HEK293 (cell line): ENCODE results near the gene HAND2.

Experiments
- OSR2 ChIP-seq: fragments of 450-650 bp; formaldehyde crosslinking; IDR thresholded peaks from 2 replicates; pipeline ENCODE4 v1.5.1; 2016; ENCODE audit warnings: missing biosample characterization, missing genetic modification characterization
- TCF7L2 ChIP-seq: IDR thresholded peaks from 2 replicates; pipeline ENCODE4 v1.6.1; 2011; ENCODE audit warnings: low read depth, mild to moderate bottlenecking, inconsistent platforms, low read length, moderate library complexity, borderline replicate concordance
- ZFP69B ChIP-seq: fragments of 450-650 bp; formaldehyde crosslinking; IDR thresholded peaks from 2 replicates; pipeline ENCODE4 v1.5.1; 2016; ENCODE audit warnings: missing biosample characterization, missing genetic modification characterization
- ZNF747 ChIP-seq: fragments of 450-650 bp; formaldehyde crosslinking; IDR thresholded peaks from 2 replicates; pipeline ENCODE4 v1.5.1; 2016; ENCODE audit warnings: missing biosample characterization, missing genetic modification characterization
- TF ChIP-seq, protein P1 (sequence below): fragments of 450-650 bp; formaldehyde crosslinking; IDR thresholded peaks from 2 replicates; pipeline ENCODE4 v1.5.1; 2016; ENCODE audit warnings: missing biosample characterization, missing genetic modification characterization
- TF ChIP-seq, protein P2 (sequence below): fragments of 450-650 bp; formaldehyde crosslinking; IDR thresholded peaks from 2 replicates; pipeline ENCODE4 v1.5.1; 2016; ENCODE audit warnings: missing biosample characterization, missing genetic modification characterization
- TF ChIP-seq, protein P3 (sequence below): fragments of 450-650 bp; formaldehyde crosslinking; optimal IDR thresholded peaks from 2 replicates; pipeline ENCODE3; 2016; ENCODE audit warnings: missing biosample characterization, mild to moderate bottlenecking, missing genetic modification characterization
- TF ChIP-seq, protein P4 (sequence below): fragments of 450-650 bp; formaldehyde crosslinking; IDR thresholded peaks from 2 replicates; pipeline ENCODE4 v1.5.1; 2016; ENCODE audit warnings: missing biosample characterization, missing genetic modification characterization
- TF ChIP-seq, protein P5 (sequence below): fragments of 450-650 bp; formaldehyde crosslinking; IDR thresholded peaks from 2 replicates; pipeline ENCODE4 v1.5.1; 2016; ENCODE audit warnings: missing biosample characterization, missing genetic modification characterization
- TF ChIP-seq, protein P6 (sequence below): fragments of 450-650 bp; formaldehyde crosslinking; IDR thresholded peaks from 2 replicates; pipeline ENCODE4 v1.5.1; 2016; ENCODE audit warnings: missing biosample characterization, missing genetic modification characterization

DNA sequence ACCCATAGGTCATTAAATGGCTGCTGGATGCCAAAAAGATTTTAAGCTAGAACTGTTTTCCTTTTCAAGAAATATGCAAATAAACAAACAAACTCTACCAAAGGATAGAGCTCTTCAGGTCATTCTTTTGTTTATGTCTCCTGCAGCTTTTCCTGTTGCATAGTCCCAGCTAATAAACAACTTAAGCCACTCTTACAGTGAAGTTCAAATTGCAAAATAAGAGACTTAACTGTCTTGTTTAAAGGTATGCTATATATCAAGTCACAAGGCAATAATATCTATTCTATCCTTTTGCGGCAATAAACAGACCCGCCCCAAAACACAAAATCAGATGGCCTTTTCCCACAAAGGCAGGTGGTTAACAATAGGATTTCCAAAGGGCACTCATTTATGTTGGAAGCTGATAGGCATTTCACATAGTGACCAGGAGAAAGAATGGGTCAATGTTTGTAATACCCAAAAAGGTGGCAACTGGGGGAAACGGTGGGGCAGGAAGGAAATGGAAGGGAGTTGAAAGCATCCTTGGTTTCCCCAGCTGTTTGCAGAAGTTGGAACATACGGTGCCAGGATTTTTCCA lies 15.3 kb downstream of the HAND2 start:
- no peak for TF ChIP-seq TCF7L2
- TF ChIP-seq, protein P1, sequence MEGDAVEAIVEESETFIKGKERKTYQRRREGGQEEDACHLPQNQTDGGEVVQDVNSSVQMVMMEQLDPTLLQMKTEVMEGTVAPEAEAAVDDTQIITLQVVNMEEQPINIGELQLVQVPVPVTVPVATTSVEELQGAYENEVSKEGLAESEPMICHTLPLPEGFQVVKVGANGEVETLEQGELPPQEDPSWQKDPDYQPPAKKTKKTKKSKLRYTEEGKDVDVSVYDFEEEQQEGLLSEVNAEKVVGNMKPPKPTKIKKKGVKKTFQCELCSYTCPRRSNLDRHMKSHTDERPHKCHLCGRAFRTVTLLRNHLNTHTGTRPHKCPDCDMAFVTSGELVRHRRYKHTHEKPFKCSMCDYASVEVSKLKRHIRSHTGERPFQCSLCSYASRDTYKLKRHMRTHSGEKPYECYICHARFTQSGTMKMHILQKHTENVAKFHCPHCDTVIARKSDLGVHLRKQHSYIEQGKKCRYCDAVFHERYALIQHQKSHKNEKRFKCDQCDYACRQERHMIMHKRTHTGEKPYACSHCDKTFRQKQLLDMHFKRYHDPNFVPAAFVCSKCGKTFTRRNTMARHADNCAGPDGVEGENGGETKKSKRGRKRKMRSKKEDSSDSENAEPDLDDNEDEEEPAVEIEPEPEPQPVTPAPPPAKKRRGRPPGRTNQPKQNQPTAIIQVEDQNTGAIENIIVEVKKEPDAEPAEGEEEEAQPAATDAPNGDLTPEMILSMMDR (tag by site-specific recombination) = no peak
- TF ChIP-seq, protein P2, sequence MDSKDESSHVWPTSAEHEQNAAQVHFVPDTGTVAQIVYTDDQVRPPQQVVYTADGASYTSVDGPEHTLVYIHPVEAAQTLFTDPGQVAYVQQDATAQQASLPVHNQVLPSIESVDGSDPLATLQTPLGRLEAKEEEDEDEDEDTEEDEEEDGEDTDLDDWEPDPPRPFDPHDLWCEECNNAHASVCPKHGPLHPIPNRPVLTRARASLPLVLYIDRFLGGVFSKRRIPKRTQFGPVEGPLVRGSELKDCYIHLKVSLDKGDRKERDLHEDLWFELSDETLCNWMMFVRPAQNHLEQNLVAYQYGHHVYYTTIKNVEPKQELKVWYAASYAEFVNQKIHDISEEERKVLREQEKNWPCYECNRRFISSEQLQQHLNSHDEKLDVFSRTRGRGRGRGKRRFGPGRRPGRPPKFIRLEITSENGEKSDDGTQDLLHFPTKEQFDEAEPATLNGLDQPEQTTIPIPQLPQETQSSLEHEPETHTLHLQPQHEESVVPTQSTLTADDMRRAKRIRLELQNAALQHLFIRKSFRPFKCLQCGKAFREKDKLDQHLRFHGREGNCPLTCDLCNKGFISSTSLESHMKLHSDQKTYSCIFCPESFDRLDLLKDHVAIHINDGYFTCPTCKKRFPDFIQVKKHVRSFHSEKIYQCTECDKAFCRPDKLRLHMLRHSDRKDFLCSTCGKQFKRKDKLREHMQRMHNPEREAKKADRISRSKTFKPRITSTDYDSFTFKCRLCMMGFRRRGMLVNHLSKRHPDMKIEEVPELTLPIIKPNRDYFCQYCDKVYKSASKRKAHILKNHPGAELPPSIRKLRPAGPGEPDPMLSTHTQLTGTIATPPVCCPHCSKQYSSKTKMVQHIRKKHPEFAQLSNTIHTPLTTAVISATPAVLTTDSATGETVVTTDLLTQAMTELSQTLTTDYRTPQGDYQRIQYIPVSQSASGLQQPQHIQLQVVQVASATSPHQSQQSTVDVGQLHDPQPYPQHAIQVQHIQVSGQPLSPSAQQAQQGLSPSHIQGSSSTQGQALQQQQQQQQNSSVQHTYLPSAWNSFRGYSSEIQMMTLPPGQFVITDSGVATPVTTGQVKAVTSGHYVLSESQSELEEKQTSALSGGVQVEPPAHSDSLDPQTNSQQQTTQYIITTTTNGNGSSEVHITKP = no peak
- TF ChIP-seq, protein P3, sequence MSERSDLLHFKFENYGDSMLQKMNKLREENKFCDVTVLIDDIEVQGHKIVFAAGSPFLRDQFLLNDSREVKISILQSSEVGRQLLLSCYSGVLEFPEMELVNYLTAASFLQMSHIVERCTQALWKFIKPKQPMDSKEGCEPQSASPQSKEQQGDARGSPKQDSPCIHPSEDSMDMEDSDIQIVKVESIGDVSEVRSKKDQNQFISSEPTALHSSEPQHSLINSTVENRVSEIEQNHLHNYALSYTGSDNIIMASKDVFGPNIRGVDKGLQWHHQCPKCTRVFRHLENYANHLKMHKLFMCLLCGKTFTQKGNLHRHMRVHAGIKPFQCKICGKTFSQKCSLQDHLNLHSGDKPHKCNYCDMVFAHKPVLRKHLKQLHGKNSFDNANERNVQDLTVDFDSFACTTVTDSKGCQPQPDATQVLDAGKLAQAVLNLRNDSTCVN (tag by site-specific recombination) = no peak
- TF ChIP-seq ZNF747 = no peak
- no peak for TF ChIP-seq OSR2 (tag by site-specific recombination)
- TF ChIP-seq, protein P4, sequence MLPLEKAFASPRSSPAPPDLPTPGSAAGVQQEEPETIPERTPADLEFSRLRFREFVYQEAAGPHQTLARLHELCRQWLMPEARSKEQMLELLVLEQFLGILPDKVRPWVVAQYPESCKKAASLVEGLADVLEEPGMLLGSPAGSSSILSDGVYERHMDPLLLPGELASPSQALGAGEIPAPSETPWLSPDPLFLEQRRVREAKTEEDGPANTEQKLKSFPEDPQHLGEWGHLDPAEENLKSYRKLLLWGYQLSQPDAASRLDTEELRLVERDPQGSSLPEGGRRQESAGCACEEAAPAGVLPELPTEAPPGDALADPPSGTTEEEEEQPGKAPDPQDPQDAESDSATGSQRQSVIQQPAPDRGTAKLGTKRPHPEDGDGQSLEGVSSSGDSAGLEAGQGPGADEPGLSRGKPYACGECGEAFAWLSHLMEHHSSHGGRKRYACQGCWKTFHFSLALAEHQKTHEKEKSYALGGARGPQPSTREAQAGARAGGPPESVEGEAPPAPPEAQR (tag by site-specific recombination) = no peak
- TF ChIP-seq, protein P5, sequence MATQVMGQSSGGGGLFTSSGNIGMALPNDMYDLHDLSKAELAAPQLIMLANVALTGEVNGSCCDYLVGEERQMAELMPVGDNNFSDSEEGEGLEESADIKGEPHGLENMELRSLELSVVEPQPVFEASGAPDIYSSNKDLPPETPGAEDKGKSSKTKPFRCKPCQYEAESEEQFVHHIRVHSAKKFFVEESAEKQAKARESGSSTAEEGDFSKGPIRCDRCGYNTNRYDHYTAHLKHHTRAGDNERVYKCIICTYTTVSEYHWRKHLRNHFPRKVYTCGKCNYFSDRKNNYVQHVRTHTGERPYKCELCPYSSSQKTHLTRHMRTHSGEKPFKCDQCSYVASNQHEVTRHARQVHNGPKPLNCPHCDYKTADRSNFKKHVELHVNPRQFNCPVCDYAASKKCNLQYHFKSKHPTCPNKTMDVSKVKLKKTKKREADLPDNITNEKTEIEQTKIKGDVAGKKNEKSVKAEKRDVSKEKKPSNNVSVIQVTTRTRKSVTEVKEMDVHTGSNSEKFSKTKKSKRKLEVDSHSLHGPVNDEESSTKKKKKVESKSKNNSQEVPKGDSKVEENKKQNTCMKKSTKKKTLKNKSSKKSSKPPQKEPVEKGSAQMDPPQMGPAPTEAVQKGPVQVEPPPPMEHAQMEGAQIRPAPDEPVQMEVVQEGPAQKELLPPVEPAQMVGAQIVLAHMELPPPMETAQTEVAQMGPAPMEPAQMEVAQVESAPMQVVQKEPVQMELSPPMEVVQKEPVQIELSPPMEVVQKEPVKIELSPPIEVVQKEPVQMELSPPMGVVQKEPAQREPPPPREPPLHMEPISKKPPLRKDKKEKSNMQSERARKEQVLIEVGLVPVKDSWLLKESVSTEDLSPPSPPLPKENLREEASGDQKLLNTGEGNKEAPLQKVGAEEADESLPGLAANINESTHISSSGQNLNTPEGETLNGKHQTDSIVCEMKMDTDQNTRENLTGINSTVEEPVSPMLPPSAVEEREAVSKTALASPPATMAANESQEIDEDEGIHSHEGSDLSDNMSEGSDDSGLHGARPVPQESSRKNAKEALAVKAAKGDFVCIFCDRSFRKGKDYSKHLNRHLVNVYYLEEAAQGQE = no peak
- no peak for TF ChIP-seq ZFP69B
- TF ChIP-seq, protein P6, sequence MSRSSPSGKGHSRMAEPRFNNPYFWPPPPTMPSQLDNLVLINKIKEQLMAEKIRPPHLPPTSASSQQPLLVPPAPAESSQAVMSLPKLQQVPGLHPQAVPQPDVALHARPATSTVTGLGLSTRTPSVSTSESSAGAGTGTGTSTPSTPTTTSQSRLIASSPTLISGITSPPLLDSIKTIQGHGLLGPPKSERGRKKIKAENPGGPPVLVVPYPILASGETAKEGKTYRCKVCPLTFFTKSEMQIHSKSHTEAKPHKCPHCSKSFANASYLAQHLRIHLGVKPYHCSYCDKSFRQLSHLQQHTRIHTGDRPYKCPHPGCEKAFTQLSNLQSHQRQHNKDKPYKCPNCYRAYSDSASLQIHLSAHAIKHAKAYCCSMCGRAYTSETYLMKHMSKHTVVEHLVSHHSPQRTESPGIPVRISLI (tag by site-specific recombination) = no peak
